Measurements from ENCODE around the gene BBS12.
A peak's percentile ranks its signal among the peaks of the same experiment; 100 is the strongest.

Gene BBS12

DNA sequence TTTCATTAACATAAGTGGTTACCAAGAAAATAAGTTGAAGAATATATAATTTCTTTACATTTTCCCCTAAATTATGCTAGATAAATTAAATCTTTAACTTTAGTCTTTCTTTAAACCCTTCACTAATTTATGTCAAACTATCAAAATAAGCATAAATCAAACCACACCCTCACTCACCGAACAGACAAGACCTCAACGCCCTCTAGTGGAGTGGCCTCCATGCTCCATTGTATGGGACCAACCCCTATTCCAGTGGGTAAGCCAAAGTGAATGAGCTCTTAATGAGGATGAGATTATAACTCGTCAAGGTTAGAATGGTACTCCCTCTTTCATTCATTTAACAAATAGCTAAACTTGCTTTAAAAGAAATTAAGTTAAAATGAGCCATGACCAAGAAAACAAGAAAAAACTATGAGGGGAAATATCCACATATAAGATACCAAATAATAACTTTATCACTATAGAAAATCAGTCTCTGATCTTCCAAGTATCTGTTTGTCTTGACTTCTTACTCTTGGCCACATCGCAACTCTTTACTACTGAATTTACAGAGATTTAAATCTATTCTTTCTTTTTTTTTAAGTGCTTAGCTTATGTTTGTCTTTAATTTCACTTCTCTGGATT, 15.6 kb upstream of the BBS12 start:
- peak; percentile 73 for DNase-seq

- DNase-seq, result no peak
These were observed 14.2 kb upstream of the BBS12 start for GRCh38 chr4:122718281-122718680.

DNA sequence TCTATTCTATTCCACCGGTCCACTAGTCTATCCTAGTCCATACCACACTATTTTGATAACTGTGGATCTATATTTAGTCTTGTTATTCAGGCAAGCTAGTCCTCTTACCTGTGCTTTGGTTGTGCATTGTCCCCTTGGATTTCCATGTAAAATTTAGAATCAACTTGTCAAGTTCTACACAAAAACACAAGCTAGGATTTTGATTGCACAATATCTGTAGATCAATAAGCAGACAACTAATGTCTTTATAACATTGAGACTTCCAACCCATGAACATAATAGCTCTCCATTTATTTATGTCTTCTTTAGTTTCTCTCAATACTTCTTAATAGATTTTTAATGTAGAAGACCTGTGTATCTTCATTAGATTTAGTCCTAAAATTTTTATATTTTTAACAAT, 10.2 kb upstream of the BBS12 start:
- no peak for DNase-seq

GRCh38 chr4:122728856-122729255, 3.6 kb upstream of the BBS12 start:
- no peak for DNase-seq

- DNase-seq, result no peak
These were observed 828 bp upstream of the BBS12 start for GRCh38 chr4:122731676-122732075.

DNA sequence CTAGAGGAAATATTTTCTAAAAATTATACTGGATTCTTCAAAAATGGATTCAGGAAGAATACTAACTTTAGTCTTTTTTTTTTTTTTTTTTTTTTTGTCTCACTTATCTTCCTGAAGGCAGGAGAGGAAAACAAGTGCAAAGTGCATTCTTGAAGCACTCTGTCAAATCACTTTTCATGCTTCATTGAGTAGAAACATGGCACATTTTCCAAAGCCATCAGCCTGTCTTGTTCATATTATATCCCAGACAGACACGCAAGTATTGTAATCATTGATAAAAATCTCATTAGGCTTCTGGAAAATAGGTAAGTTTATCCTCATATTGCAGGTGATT, 1.2 kb downstream of the BBS12 start:
- DNase-seq, result no peak

- no peak for DNase-seq
These were observed 6.7 kb downstream of the BBS12 start for GRCh38 chr4:122739174-122739573.

GRCh38 chr4:122742933-122743829, 10.7 kb downstream of the BBS12 start:
- DNase-seq, result no peak

DNA sequence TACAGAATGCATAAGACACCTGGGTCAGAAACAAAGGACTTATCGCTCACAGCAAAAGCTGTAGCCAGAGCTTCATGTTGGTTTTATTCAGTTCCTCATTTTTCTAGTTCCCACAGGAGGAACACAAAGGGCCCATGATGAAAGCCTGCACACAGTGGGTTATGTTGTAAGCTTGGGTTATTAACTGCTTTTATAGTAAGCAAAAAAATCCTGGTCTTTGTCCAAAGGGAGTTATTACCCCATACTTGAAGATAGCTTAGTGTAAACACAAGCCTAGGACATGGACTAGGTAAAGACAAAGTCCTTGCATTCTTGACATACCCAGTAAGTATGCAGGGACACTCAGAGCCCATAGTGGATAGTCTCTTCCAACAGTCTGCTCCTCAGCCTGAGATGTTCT, 11.7 kb downstream of the BBS12 start:
- no peak for DNase-seq

DNA sequence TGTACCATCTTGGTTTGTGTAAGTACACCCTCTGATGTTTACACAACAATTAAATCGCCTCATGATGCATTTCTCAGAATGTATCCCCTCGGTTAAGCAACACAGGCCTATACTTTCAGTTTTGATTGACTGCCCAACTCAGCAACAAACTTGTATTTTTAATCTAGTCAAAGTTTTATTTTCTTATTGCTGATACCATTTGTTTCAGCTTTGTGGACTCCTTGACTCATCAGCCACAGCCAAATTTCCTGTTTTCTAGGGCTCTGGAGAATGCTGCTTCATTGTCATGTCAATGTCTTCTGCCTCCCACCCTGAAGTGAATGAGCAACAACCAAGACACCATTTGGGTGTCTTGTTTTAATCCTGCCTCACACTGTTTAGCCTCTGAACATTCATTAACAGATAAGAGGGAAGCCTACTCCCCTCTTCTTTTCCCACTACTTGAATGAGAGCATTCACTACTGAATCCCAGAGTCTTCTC, 14.0 kb downstream of the BBS12 start:
- DNase-seq, result no peak

GRCh38 chr4:122747068-122747467, 14.6 kb downstream of the BBS12 start:
- DNase-seq, result no peak

- DNase-seq, result no peak
These were observed 15.4 kb downstream of the BBS12 start for GRCh38 chr4:122747883-122748282.

DNA sequence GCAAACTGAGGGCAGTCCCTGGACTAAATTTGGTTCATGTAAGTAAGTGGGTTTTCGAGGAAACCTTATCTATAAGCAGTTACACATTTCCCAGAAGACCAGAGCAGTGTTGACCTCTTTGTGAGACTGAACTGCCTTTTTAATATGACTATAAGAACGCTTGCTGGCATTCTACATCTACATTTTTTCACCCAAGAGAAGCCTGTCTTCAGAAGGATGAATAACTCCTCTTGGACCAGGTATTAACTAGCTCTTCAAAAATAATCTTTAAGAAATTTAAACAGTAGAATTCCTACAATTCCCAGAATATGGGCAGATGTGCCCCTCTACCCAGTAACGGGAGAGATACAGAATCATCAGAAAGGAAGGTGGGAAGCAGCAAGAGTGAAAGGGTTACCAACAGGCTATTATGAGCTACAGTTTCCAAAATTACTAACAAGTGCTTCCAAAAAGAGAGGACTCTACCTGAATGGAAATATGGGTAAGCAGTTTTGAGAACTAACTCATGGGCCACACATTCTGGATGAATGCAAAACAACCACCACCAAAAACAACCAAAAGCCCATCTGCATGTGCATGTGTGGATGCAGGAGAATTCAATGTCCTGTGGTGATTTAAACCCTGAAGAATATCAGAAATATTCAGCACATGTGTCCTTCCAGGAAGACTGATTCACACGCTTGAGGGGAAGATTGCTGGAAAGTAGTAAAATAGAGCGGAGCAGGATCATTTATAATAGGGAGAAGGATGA, 17.4 kb downstream of the BBS12 start:
- no peak for DNase-seq

DNA sequence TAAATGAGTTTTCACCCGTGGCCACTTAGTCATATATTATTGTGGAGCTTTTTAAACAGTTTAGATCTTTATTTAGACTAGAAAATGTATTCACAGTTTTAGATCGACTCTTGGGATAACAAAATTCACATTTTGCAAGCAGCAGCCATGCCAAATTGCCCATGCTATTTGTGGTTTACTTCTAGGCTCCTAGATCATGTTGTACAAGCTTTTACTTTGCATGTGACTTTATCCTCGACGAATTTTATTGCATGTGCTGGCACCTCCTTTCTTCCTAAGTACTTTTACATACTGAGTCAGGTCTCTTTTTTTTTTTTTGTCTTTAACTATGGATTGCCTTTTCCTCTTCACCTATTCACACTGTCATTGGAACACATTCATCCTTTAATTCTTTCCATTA, 23.2 kb downstream of the BBS12 start:
- DNase-seq, result no peak

GRCh38 chr4:122758033-122758432, 25.5 kb downstream of the BBS12 start:
- DNase-seq, result peak; percentile 46

GRCh38 chr4:122759639-122760310, 27.3 kb downstream of the BBS12 start:
- no peak for DNase-seq

- DNase-seq, result peak; percentile 55
These were observed 30.0 kb downstream of the BBS12 start for GRCh38 chr4:122762520-122762919.

DNA sequence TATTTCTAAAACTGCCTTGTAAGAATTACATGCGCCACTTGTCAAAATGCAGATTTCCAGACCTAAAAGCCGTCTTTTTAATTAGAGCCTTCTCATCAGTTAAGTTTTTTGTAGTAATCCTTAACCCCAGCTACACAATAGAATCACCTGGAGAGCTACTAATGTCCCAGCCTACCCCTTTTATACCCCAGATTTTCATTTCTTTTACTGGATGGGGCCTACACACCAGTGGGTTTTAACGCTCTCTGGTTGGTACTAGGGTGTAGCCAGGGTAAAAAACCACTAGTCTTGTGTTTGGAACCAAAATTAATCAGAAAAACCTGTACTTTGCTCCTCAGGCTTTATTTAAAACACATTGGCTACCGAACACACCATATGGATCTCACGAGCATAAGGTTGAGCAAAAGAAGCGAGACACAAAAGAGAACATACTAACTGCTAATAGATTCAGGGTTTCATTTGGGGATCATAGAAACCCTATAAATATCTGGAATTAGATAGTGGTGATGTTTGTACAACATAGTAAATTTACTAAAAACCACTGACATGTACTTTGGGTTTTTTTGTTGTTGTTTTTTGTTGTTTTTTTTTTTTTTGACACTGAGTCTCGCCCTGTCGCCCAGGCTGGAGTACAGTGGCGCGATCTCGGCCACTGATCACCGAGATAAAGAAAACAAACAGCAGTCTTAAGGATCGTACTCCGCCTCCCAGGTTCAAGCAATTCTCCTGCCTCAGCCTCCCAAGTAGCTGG, 30.6 kb downstream of the BBS12 start:
- no peak for DNase-seq

DNA sequence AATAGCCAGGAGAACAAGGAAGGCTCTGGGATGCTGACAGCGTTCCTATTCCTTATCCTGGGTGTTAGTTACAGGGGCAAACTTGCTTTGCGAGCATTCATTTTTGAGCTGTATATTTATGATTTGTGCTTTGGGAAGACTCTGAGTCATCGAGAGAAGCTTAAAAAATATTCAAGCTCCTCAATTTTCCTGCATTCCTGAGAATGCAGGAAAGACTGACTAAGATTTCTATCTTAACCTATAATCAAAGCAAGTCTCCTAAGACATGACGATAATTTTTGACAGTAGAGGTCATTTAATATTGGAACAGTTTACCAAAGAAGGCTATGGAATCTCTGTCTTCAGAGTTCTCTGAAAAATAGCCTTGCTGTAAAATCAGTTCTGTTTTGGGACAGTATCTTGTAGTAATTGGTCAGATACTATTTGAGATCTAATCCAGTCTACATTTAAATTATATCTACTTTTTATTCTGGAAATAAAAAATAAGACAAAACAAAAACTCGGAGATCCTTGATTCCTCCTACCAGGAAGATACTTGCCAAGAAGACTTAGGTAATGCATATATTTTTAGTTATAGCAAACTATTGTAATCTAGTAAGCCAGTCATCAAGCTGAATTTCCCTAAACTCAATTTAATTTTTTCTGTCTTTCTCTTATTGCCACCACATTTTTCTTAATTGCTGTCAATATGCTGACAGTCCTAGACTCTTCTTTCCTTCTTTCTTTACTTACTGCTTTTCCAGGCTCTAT, 31.7 kb downstream of the BBS12 start:
- DNase-seq, result no peak

DNA sequence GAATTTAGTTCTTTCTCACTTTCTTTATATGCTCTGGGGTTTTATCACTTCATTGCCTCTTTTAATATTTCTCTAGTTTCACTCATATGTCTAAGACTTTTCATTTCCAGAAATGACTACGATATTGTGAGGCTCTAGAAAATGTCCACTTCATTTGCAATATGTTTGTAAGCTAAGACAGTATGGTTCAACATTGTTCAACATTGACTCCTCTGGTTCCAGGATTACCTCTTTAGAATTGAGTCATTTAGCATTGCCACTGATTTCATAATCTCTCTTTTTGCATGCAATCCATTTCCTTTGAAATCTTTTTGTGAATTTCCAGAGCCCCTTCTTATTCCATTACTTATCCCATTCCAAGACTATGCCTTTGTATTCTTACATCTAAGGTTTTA, 32.3 kb downstream of the BBS12 start:
- DNase-seq, result no peak

DNA sequence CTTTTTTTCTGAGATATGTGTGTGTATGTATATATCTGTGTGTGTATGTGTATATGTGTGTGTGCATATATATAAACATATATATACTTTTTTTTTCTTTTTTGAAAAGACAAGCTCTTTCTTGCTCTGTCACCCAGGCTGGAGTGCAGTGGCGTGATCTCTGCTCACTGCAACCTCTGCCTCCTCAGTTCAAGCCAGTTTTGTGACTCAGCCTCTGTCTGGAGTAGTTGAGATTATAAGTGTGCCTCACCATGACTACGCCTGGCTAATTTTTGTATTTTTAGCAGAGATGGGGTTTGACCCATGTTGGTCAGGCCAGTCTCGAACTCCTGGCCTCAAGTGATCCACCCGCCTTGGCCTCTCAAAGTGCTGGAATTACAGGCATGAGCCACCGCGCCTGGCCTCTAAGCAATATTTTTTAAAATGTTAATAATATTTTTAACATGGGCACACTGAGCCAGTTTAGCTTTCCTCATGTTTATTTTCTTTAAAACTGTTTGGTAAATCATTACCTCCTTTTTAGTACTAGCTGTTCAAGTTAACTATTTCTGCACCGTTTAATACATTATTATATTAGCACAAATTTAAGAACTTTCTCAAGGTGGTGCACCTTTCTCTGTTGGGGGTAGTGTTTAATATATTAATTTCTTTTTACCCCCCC, 33.3 kb downstream of the BBS12 start:
- DNase-seq, result no peak
